Measurements from ENCODE around the gene LIPE. TPM values are rescaled to one million over a fixed set of nuclear protein-coding genes. Genes with fewer than 3 reads are reported as not detected.

Gene LIPE
- total and polyA plus RNA-seq, 2 experiments from 2014 or later, result 0.22 to 0.61 TPM

DNA sequence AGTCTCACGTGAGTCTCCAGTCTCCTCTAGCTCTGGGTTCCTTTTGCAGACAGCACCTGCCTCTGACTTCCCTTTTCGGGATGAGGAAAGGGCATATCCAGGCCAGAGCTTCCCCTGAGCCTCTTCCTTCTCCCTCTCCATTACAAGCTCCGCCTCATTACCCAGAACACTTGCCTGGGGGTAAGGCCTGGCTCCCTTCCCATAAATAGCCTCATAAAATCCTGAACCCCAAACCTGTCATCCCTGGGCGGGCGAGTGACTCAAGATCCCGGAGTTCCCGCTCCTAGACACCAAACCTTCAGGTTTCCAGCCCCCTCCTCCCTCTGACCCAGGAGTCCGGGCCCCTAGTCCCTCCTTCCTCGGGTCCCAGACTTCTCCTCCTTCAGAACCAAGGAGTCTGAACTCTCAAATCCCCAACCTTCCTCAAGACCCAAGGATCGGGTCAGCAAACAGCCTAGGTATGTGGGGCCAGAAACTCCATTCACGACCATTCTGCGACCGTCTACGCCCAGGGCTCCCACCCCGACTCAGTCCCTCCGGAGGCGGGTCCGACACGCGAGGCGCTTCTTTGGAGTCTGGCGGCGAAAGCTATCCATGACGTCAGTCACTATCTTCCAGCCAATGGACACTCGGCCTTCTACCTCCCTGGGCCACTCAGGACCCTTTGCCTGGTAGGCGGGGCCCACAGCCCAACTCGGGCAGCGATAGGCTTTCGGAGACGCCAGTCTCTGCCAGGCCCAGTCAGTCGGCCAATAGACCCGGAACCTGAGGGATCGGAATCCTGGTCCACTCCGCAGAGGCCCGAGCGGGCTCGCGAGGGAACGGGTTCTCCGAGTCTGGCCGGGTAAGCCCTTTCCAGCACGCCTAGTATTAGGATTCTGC, 30.6 kb downstream of the LIPE start:
- Histone ChIP-seq H3F3A (ENCODE audit: insufficient read depth) (no peaks in the 10 kb centered on the region), H3K4me1 (ENCODE audit: insufficient read depth) (peaks cover 11% of the 10 kb centered on the region; the same call in 1 of the 2 replicates), H3K9me3 (ENCODE audit: low read depth) (no peaks in the 10 kb centered on the region), H4K20me1 (ENCODE audit: insufficient read depth) (no peaks in the 10 kb centered on the region), H3K9ac (peak overlapping the region; percentile 84), H3K27ac (peak overlapping the region; percentile 62), H2AFZ (peak overlapping the region; percentile 99), H3K27me3 (replicated peaks; ENCODE audit: insufficient read depth) (no peaks in the 10 kb centered on the region), H3K9me2 (ENCODE audit: insufficient read depth) (no peaks in the 10 kb centered on the region), H3K36me3 (ENCODE audit: low read depth) (no peaks in the 10 kb centered on the region), H3K4me3 (peak overlapping the region; percentile 83), H3K4me2 (ENCODE audit: unreplicated experiment) (peak overlapping the region; percentile 94), H3K79me2 (ENCODE audit: insufficient read depth) (no peaks in the 10 kb centered on the region)
- in situ Hi-C loops (cut with MboI), result no loop called here
- TF ChIP-seq EZH2 (IDR thresholded peaks at IDR 0.05; ENCODE audit: insufficient read depth, poor library complexity, severe bottlenecking) (no peak), EZH2phosphoT487 (IDR thresholded peaks at IDR 0.05; ENCODE audit: insufficient read depth, low read depth) (no peak)
- peak; percentile 98 for DNase-seq
- 8 to 9% methylated on average over 41 to 42 of the region's 42 CpGs for WGBS, 2 experiments (ENCODE audit: low coverage in 1 of 2, low lambda C conversion rate in 2 of 2, missing lambda C conversion rate in 2 of 2)

DNA sequence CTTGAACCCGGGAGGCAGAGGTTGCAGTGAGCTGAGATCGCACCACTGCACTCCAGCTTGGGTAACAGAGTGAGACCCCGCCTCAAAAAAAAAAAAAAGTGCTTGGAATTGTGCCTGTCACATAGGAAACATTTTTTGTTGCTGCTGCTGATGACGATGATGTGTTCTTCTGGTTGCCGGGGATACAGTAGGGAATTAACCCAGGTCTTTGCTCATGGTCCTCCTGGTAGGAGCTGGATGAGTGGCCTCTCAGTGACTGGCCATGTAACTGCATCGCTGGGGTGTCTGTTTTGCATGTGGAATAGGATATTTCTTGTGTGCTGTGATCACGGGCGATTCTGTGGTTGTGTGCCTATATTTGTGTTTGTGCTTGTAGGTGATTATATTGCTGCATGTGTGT, 32.4 kb downstream of the LIPE start:
- Histone ChIP-seq H3K79me2 (ENCODE audit: insufficient read depth) (no peaks in the 10 kb centered on the region), H3K9me2 (ENCODE audit: insufficient read depth) (no peaks in the 10 kb centered on the region), H3K4me2 (ENCODE audit: unreplicated experiment) (no peak overlapping the region), H3F3A (ENCODE audit: insufficient read depth) (no peaks in the 10 kb centered on the region), H3K4me1 (ENCODE audit: insufficient read depth) (peaks cover 11% of the 10 kb centered on the region; the same call in 1 of the 2 replicates), H3K27ac (no peak overlapping the region), H3K27me3 (replicated peaks; ENCODE audit: insufficient read depth) (no peaks in the 10 kb centered on the region), H3K9me3 (ENCODE audit: low read depth) (no peaks in the 10 kb centered on the region), H3K9ac (no peak overlapping the region), H3K4me3 (no peak overlapping the region), H4K20me1 (ENCODE audit: insufficient read depth) (no peaks in the 10 kb centered on the region), H3K36me3 (ENCODE audit: low read depth) (no peaks in the 10 kb centered on the region), H2AFZ (no peak overlapping the region)
- in situ Hi-C loops (cut with MboI), result no loop called here
- DNase-seq, result peak; percentile 57
- TF ChIP-seq EZH2 (IDR thresholded peaks at IDR 0.05; ENCODE audit: insufficient read depth, poor library complexity, severe bottlenecking) (no peak), EZH2phosphoT487 (IDR thresholded peaks at IDR 0.05; ENCODE audit: insufficient read depth, low read depth) (no peak)
- 56 to 63% methylated on average over 8 of the region's 8 CpGs for WGBS, 2 experiments (ENCODE audit: low coverage in 1 of 2, low lambda C conversion rate in 2 of 2, missing lambda C conversion rate in 2 of 2)

DNA sequence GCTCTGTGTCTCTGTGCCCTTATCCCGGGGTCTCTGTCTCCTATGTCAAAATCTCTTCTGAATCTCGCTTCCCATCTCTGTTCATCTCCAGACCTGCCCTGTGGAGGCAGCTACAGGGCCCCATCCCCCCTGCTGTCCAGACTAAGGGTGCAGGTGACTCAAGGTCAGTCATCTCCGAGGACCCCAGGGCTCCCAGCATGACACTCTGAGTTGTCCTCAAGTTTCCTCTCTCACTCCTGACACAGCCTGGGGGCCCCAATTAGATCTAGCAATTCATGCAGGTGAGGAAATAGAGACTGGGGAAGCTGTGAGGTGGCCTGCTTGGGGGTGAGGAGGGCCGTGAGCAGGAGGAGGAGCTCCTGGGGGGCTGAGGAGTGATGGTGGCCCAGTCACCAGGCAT, 35.0 kb downstream of the LIPE start:
- Histone ChIP-seq H4K20me1 (ENCODE audit: insufficient read depth) (no peaks in the 10 kb centered on the region), H3K27ac (no peak overlapping the region), H3K9me3 (ENCODE audit: low read depth) (no peaks in the 10 kb centered on the region), H3K4me1 (ENCODE audit: insufficient read depth) (peaks cover 5% of the 10 kb centered on the region; the same call in 1 of the 2 replicates), H3K79me2 (ENCODE audit: insufficient read depth) (no peaks in the 10 kb centered on the region), H3F3A (ENCODE audit: insufficient read depth) (no peaks in the 10 kb centered on the region), H3K9me2 (ENCODE audit: insufficient read depth) (no peaks in the 10 kb centered on the region), H3K27me3 (replicated peaks; ENCODE audit: insufficient read depth) (no peaks in the 10 kb centered on the region; the same call in 1 of the 2 replicates), H2AFZ (no peak overlapping the region), H3K9ac (no peak overlapping the region), H3K4me3 (no peak overlapping the region), H3K4me2 (ENCODE audit: unreplicated experiment) (no peak overlapping the region), H3K36me3 (ENCODE audit: low read depth) (no peaks in the 10 kb centered on the region)
- DNase-seq, result no peak
- TF ChIP-seq EZH2 (IDR thresholded peaks at IDR 0.05; ENCODE audit: insufficient read depth, poor library complexity, severe bottlenecking), result no peak
- no peak for TF ChIP-seq EZH2phosphoT487 (IDR thresholded peaks at IDR 0.05; ENCODE audit: insufficient read depth, low read depth)
- WGBS, 2 experiments (ENCODE audit: low coverage in 1 of 2, low lambda C conversion rate in 2 of 2, missing lambda C conversion rate in 2 of 2), result 47 to 49% methylated on average over 4 of the region's 4 CpGs
- in situ Hi-C loops (cut with MboI), result no loop called here

DNA sequence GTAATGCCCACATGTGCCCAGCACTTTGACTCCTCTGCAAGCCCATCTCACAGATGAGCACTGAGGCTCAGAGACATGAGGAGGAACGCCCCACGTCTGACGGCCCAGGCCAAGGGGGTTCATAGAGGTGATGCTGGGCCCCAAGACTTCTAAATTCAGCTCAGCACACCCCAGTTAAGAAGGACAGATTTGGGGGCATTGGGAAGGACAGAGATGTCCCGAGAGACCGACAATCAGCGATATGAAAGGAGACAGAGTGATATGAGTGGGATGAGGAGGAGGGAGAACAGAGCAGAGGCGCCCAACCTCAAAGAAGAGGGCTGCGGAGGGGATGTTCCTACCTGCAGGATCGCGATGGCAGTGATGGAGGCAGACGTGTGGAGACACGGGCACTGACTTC, 37.3 kb downstream of the LIPE start, which contains the start of gene CNFN:
TSS of gene CNFN (minus strand) at position 399 of the 400 bp plus-strand sequence. CDS start 1,260 bp downstream, outside the sequence.
- Histone ChIP-seq H2AFZ (no peak within 1 kb of the TSS), H3F3A (ENCODE audit: insufficient read depth) (no peaks in the 10 kb centered on the region), H3K36me3 (ENCODE audit: low read depth) (no peaks in the 10 kb centered on the region), H3K9me3 (ENCODE audit: low read depth) (no peaks in the 10 kb centered on the region), H3K4me3 (no peak within 1 kb of the TSS), H4K20me1 (ENCODE audit: insufficient read depth) (no peaks in the 10 kb centered on the region), H3K4me2 (ENCODE audit: unreplicated experiment) (no peak within 1 kb of the TSS), H3K27ac (no peak within 1 kb of the TSS), H3K79me2 (ENCODE audit: insufficient read depth) (no peaks in the 10 kb centered on the region), H3K4me1 (ENCODE audit: insufficient read depth) (no peaks in the 10 kb centered on the region), H3K9ac (no peak within 1 kb of the TSS), H3K9me2 (ENCODE audit: insufficient read depth) (no peaks in the 10 kb centered on the region), H3K27me3 (replicated peaks; ENCODE audit: insufficient read depth) (no peaks in the 10 kb centered on the region; the same call in 1 of the 2 replicates)
- TF ChIP-seq EZH2phosphoT487 (IDR thresholded peaks at IDR 0.05; ENCODE audit: insufficient read depth, low read depth) (no peak), EZH2 (IDR thresholded peaks at IDR 0.05; ENCODE audit: insufficient read depth, poor library complexity, severe bottlenecking) (no peak)
- 58 to 59% methylated on average over 12 of the region's 12 CpGs for whole genome bisulfite sequencing, 2 experiments (ENCODE audit: low coverage in 1 of 2, low lambda C conversion rate in 2 of 2, missing lambda C conversion rate in 2 of 2)
- in situ Hi-C loops (cut with MboI), result no loop called here
- no peak for DNase-seq
